ENCODE measurements around the gene DPP6.
"Not testable (repeated sequence)": the region's sequence is repeated elsewhere in the genome, so short reads cannot be mapped to it uniquely, and the experiment has no call there.

The DPP6 gene

DNA sequence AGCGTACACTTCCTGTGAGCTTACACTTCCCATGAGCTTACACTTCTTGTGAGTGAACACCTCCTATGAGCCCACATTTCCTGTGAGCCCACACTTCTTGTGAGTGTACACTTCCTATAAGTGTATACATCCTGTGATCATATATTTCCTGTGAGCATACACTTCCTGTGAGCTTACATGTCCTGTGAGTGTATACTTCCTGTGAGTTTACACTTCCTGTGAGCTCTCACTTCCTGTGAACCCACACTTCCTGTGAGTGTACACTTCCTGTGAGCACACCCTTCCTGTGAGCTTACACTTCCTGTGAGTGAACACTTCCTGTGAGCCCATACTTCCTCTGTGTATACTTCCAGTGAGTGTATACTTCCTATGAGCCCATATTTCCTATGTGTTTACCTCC is 82.5 kb downstream of the DPP6 start:
- not testable (repeated sequence) for H3K27ac ChIP-seq; DNase-seq (ENCODE audit: low spot score); H3K4me3 ChIP-seq

DNA sequence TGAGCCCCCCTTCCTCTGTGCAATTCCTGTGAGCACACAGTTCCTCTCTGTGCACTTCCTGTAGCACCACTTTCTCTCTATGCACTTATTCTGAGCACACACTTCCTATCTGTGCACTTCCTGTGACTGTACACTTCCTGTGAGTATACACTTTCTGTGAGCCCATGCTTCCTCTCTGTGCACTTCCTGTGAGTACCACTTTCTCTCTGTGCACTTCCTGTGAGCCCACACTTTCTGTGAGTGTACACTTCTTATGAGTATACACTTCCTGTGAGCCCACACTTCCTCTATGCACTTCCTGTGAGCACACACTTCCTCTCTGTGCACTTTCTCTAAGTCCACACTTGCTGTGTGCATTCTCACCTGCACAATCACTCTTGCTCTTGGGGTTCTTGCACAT is 83.4 kb downstream of the DPP6 start:
- not testable (repeated sequence) for DNase-seq (ENCODE audit: low spot score); H3K4me3 ChIP-seq; H3K27ac ChIP-seq

- not testable (repeated sequence) for H3K27ac ChIP-seq; H3K4me3 ChIP-seq; DNase-seq (ENCODE audit: low spot score)
Observed at GRCh38 chr7:154145922-154146706, 93.9 kb downstream of the DPP6 start.

DNA sequence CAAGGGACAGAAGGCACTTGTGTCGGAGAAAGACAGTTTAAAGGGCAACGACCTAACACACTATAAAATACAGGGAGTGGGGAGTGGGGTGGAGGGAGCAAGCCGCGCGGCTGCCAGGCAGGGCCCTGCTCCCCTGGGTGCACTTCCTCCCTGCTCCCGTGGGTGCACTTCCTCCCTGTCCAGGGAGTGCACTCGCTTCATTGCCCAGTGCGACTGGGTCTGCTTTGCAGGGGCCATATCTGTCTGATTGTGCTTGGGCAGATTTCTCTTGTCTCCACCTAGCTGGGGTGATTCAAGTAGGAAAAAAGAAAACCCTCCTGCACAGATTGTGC is 94.5 kb downstream of the DPP6 start:
- not testable (repeated sequence) for H3K4me3 ChIP-seq; DNase-seq (ENCODE audit: low spot score); H3K27ac ChIP-seq

DNA sequence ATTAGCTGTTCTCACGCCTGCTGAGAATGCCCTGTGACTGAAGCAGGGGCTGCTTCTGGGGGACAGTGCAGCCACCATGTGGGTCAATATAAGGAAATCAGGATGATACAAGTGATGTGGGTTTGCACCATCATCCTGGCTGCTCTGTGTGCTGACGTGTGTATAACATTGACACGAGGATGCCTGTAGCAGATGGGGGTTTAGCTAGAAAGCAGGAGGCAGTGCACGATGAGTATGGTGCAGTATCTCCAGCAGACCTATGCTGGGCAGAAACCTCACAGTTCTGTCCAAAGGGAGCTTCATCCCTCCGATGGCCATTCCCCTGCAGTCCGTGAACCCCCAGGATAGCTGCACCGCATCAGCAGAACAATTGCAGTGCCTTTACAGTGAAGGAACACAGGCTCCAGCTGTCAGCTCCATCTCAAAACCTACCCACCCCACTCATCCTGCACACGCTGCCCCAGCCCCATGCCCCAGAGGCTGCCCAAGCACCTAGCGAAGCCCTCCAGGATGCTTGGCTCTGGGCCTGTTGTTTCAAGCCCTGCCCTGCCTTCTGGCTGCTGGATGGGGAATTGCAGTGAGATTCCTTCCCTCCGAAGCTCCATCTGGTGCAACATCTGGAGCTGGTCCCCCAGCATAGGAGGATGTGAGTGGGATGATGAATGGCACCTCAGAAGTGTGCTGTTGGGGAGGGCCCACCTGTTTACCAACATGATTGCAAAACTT is 96.8 kb downstream of the DPP6 start:
- H3K4me3 ChIP-seq; DNase-seq (ENCODE audit: low spot score); H3K27ac ChIP-seq: not testable (repeated sequence)

- H3K27ac ChIP-seq; DNase-seq (ENCODE audit: low spot score); H3K4me3 ChIP-seq: not testable (repeated sequence)
Observed at GRCh38 chr7:154150656-154151055, 98.5 kb downstream of the DPP6 start.

- not testable (repeated sequence) for H3K27ac ChIP-seq; DNase-seq (ENCODE audit: low spot score)
Observed at GRCh38 chr7:154151306-154151705, 99.1 kb downstream of the DPP6 start.

DNA sequence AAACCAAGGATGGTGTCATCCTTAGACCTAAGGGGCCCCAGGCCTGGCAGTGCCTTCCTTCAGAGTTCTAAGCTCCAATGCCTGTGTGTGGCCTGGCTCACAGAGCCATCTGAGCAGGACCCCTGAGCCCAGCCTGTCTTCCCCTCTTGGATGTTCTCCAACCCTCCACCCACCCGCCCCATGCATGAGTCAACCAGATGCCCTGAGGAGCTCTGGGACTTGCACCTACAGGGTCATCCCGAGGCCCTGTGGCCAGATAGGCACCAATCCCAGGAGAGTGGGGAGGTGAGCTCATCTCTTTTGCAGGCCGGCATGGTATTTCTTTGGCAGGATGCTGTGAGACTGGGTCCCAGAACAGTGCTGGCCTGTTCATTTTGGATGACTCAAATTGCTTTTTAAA is 103.7 kb downstream of the DPP6 start:
- not testable (repeated sequence) for DNase-seq (ENCODE audit: low spot score); H3K27ac ChIP-seq; H3K4me3 ChIP-seq

More at GRCh38 chr7:154151306-154151705, 99.1 kb downstream of the DPP6 start:
- not testable (repeated sequence) for H3K4me3 ChIP-seq

- DNase-seq (ENCODE audit: low spot score); H3K27ac ChIP-seq; H3K4me3 ChIP-seq: not testable (repeated sequence)
Observed at GRCh38 chr7:154162921-154163320, 110.7 kb downstream of the DPP6 start.

- not testable (repeated sequence) for H3K4me3 ChIP-seq; DNase-seq (ENCODE audit: low spot score); H3K27ac ChIP-seq
Observed at GRCh38 chr7:154163642-154164041, 111.4 kb downstream of the DPP6 start.

GRCh38 chr7:154167051-154167450 is 114.9 kb downstream of the DPP6 start:
- DNase-seq (ENCODE audit: low spot score), result no peak
- Histone ChIP-seq H3K4me3 (no peak overlapping the region), H3K27ac (no peak overlapping the region)
- TF ChIP-seq, protein P1, sequence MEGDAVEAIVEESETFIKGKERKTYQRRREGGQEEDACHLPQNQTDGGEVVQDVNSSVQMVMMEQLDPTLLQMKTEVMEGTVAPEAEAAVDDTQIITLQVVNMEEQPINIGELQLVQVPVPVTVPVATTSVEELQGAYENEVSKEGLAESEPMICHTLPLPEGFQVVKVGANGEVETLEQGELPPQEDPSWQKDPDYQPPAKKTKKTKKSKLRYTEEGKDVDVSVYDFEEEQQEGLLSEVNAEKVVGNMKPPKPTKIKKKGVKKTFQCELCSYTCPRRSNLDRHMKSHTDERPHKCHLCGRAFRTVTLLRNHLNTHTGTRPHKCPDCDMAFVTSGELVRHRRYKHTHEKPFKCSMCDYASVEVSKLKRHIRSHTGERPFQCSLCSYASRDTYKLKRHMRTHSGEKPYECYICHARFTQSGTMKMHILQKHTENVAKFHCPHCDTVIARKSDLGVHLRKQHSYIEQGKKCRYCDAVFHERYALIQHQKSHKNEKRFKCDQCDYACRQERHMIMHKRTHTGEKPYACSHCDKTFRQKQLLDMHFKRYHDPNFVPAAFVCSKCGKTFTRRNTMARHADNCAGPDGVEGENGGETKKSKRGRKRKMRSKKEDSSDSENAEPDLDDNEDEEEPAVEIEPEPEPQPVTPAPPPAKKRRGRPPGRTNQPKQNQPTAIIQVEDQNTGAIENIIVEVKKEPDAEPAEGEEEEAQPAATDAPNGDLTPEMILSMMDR (IDR thresholded peaks at IDR 0.05), result no peak

DNA sequence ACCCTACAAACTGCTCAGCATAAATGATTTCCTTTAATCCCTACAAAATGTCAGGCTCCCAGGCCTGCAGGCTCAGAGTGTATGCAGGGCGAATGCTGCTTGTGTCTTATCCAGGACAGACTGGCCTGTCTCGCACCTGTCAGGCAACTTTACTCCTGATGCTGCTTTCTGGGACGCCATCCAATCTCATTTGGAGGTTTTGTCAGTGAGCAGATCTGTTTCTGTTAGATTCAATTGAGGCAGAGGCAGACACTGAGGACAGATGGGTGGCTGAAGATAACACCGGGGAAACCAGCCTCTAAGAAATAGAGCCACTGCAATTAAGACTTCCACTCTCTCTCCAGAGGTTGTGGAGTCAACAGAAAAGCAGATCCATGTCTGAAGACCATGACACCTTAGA is 115.6 kb downstream of the DPP6 start:
- no peak for DNase-seq (ENCODE audit: low spot score)
- Histone ChIP-seq H3K4me3 (no peak overlapping the region), H3K27ac (no peak overlapping the region)
- TF ChIP-seq, protein P1 (IDR thresholded peaks at IDR 0.05), result no peak

All from coronary artery (tissue), 2 donors.